Measurements from ENCODE around the gene PAM.

Gene PAM

DNA sequence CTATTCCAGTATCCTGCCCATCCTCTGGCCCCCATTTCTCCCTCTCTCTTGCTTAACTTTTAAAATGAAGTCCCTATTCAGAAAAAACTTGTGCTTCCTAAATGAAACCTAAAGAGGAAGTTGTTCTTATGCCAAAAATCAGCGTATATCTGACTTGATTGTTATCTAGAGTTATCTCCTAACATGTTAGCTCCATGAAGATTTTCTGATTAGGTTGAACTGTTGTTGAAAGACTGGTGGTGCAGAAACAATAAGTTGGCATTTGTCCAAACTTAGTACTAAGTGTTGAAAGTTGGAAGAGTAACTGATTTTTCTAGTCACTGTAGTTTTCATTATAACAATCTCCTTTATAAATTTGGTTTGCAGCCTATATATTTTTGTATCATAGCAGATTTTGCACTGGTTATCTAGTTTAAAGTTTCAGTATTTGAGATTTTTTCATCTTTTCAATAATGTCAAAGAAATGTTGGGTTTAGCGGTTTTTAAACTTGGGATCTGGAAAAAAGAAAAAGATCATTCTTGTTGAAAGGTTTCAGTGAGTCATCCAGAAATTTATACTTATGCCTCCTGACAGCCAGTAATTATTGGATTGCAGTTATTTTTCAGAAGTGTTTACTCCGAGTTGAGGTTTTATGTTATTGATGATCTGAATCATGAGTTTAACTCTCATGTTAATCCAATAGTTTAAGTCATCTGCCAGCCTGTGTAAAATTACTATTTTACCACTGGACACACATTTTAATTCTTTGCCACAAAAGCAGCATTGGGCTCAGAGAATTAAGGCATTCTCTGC lies 60.6 kb downstream of the PAM start:
- DNase-seq, result no peak

DNA sequence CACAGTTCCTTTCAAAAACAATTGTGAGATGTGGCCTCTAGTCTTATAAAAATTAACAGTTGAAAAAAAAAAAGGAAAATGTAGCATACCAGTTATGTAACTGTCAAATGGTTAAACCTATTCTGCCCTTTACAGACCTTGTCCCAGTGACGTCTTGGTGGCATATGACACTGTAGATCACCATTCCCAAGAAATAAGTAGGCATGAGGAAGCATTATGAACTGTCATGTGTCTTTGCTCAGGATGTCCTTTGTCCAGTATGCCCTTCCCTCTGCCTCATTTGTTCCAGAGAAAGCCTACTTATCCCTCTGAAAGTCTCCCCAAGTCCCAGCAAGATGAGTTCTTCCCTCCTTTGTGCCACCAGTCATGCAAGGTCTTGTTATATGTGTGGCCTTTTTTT lies 63.2 kb downstream of the PAM start:
- no peak for DNase-seq

DNA sequence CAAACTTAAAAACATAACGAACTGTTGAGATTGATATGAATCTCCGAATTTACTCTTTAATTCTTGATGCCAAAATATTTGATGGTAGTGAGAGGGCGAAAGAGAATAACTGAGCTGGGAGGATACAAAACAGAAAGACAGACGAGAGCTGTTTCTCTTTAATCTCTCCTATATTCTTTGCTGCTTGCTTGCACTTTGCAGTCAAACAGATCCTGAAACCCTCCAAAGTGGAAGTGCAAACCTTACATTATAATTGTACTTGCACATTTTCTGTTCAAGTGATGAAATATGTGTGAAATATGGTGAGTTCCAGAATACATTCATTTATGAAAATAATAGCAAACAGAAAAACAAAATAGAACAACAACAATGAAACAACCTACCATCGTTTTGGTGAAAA lies 63.8 kb downstream of the PAM start:
- DNase-seq, result no peak

DNA sequence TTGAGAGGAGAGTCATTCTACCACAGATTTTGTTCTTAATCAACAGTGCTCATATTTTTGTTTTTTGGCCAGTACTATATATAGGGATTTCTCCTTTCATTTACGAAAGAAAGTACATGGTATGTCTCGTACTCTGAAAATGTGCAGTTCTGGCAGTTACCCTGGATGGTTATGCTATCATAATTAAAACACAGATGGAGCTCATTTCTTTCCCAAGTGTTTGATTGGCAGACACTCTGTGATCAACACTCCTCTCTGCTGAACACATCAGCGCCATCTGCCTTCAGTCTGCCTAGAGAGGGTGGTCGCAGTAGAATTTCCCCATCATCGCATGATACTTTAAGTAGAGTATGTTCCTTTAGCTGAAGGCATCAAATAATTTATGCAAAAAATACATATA lies 64.5 kb downstream of the PAM start:
- no peak for DNase-seq

DNA sequence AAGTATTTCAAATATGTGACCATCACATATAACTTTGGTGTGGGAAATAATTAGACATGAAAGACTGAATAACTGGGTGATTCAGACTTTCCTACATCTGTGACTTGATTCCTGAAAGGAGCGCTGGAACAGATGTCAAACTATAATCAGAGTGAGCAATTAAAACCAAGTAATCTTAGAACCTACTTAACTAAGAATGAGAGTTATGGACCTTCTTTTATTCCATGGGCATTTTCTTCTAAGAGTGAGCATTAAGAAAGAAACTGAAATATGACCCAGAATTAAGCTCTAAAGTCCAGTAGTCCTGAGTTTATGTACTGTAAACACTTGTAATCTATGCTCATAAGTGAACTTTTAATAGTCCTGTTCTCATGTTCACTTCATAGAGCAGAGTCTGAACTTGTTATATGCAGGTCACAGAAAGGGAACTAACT lies 68.4 kb downstream of the PAM start:
- DNase-seq, result no peak

DNA sequence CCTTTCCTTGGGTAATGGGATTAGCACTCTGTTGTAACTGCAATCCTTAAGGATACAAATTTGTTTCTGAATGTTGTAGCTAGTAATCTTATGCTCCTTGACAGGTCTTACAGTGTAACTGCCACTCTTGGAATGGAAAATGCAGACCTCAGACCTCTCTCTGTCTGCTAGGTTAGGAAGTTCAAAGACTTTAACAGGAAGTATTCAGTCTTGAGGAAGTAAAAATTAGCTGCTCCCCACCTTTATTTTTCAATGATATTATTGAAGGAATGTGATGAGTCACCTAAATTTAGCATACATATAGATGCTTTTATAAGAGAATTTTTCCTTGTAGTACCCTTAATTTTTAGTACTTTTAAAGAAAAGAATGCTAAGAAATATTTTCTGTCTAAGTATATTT lies 71.5 kb downstream of the PAM start:
- DNase-seq, result no peak

DNA sequence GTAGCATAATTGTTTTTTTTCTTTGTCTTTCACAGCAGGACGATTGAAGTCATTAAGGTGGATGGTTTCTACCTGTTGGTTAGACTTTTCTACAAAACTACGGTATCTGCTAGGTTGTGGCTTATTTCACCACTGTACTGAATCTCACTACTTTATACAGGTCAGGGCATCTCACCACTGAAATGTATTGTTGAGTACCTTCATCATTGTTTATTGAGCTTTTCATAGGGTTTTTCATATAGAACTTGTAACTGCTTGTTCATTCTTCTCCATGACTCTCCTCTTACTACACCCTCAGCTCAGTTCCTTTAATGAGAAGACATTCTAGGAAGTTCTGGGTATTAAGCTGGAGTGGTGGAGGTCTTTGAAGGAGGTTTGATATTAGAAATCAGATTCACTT lies 75.1 kb downstream of the PAM start:
- DNase-seq, result no peak

DNA sequence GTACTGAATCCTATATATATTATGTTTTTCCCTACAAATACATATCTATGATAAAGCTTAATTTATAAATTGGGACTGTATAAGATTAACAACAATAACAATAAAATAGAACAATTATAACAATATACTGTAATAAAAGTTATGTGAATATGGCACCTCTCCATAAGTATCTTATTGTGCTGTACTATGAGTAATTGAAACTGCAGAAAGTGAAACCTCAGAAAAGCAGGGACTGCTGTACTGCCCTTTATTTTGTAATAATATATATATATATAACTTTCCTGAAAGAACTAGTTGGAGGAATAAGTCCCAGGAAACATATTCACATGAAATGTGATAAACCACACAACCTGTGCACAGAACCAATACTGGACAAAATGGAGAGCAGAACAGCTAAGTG lies 77.3 kb downstream of the PAM start:
- DNase-seq, result no peak

DNA sequence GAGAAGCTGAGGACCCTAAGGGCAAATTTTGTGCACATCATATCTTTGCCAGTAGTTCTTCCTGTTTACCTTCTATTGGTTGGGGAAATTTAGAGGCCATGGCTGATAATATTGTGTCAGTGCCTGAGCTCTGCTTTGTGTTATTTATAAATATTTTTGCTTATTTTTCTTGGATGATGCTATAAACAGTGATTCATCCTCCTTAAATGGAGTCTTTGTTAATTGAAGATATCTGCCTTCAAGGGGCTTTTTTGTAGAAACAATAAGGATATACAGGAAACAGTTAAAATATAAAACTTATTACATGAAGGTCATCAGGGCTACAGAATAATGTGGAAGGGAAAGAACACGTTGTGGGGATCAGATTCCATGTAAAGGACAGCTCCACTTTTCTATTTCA lies 78.0 kb downstream of the PAM start:
- no peak for DNase-seq

DNA sequence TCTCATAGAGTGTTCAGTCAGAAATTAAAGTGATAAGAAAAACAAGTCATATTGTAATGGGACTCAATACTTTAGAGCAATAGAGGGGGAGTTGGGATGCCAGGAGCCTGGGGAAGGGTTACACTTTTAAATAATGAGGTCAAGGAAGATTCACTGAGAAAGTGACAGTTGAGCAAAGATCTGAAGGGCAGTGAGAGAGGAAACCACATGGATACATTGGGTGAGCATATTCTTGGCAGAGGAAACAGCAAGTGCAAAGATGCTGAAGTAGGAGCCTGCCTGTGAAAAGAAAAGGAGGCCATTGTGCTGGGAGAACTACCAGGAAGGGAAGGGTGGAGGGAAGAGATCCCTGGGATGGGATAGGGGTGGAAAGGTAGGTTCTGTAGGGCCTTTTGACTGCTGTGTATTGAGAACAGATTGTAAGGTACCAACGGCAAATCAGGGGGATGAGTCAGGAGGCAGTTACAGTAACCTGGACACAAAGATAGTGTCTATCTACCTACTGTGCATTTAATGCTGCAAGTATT lies 79.4 kb downstream of the PAM start:
- no peak for DNase-seq

DNA sequence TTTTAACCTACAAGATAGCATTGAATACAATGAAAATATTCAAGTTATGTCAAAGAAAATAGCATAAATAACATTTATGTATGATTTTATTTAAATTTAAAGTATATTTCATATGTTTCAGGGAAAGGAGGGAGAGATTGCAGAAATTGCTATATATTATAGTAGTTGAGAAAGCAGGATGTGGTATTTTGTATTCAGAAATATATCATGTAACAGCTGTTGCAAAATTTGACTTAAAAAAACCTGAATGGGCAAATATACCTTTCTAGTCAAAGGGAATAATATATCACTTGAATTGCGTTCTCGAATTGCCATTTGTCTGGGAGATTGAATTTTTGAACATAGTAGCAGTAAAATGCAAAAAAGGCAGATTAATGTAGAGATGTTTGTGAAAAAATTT lies 80.6 kb downstream of the PAM start:
- no peak for DNase-seq

DNA sequence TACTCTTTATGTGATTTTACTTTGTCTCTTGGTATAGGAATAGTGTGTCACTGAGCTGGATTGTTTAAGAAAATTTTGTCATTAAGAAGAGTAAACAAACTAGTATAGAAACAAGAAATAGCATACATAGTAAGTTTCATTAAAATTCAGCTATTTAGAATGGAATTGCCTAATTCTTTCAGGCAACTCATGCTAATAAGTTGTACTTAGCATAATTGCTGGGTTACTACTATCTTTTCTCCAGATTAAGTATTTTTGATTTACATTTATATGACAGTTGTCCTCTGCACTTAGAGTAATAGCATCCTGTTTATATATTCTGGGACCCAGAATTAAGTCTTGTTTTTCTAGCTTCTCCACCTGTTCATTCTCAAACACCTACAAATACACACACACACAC lies 85.9 kb downstream of the PAM start:
- no peak for DNase-seq

DNA sequence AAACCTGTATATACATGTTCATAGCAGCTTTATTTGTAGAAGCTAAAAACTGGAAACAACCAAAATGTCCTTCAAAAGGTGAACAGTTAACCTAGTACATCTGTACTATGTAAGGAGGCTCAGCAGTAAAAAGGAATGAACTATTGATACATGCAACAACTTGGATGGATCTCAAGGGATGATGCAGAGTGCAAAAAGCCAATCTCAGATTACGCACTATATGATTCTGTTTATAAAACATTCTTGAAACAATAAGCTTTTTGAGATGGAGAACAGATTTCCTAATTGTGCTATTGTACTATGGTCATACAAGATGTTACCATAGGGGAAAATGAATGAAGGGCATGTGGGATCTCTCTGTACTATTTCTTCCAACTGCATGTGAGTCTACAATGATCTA lies 88.9 kb downstream of the PAM start:
- DNase-seq, result no peak

DNA sequence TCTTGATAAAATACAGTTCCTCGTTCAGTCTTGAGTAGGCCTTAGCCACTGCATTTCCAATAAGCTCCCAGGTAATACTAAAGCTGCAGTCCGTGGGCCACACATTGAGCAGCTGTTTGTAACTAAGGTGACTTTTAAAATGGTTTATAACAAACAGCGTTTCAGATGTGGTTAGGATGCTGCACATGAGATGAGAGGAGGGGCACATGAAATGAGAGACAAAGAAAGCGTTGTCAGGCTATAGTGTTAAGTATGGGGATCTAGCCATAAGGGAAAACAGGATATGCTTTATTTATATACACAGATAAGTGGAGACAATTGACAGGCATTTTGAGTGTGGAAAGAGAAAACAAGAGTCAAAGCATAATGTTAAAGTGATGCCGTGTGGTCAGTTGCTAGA lies 89.9 kb downstream of the PAM start:
- no peak for DNase-seq

DNA sequence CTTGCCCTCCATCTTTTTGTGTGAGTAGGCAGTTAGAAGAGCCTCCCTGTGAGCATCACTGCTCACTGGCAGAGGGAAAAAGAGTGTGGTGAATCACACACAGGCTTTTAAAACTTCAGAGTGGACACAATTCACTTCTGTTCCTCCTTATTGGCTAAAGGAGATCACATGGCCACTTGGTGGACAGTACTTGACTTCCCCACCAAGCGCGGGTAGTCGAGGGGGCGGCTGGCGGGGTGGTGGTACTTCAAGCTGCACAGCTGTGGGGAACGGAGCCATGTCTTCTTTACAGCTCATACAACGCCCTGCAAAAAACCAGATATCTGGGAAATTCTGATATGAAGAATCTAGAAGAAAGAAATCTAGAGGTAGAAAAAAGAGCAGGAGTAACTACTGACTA lies 95.4 kb downstream of the PAM start:
- DNase-seq, result no peak

DNA sequence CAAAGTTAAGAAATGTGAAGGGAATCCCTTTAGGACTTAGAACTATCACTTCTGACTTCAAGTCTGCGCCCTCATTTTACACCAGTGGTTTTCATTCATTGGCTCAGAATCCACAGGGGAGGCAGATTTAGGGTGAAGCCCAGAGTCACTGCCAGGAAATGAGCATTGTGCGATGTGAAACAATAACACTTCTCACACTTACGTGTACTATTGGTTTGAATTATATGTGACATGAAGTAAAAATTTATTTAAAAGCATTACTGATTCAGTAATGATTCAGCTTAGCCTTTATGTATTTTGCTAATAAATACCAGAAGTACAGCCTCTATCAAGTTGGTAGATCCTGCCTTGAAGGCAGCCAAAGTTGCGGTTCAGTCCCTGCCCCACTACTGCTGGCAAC lies 98.6 kb downstream of the PAM start:
- no peak for DNase-seq

DNA sequence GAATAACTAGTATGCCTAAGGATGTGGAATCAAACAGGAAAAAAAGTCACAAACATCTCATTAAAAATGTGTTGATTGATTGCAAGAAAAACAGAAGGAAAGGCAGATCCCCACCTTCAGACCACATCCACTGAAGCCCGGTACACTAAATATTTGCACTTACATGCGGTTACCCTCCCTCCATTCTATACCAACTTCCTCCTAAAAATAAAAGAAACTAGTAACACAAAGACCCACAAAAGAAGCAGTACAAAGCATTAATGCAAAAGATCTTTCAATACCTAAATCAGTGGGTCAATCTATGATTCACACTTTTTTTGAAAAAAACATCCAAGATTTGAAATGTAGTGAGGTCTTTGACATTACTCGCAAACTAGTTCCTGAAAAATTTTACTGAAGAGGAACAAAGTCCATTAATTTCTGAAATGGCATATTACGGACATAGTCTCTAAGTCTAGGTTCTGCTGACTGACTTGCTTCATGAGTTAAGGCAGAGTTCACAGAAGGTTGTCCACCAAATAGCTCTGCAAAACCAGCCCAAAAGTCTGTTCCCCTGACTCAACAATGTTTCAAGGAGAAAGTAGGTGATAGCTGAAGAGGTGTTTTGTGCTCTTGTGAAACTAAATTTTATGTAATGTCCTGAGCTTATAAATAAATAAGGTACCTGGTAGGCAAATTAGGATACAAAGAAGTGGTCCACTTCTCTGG lies 100.7 kb downstream of the PAM start:
- no peak for DNase-seq

DNA sequence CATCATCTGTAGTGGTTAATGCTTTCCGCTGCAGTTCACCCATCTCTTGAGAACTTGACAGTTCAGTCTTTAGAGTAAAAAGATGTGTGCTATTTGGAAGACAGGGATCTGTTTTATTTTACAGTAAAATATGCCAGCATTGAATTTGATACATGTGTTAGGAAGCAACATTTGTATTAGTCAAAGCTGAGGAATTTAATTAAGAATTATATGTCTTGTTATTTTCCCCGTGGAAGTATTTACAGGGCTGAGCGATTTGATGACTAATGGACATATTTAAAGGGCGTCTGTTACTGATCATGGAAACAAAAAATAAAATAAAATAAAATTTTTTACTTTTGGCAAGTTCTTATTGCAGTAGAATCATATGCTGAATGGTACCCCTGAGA lies 101.3 kb downstream of the PAM start:
- DNase-seq, result no peak

DNA sequence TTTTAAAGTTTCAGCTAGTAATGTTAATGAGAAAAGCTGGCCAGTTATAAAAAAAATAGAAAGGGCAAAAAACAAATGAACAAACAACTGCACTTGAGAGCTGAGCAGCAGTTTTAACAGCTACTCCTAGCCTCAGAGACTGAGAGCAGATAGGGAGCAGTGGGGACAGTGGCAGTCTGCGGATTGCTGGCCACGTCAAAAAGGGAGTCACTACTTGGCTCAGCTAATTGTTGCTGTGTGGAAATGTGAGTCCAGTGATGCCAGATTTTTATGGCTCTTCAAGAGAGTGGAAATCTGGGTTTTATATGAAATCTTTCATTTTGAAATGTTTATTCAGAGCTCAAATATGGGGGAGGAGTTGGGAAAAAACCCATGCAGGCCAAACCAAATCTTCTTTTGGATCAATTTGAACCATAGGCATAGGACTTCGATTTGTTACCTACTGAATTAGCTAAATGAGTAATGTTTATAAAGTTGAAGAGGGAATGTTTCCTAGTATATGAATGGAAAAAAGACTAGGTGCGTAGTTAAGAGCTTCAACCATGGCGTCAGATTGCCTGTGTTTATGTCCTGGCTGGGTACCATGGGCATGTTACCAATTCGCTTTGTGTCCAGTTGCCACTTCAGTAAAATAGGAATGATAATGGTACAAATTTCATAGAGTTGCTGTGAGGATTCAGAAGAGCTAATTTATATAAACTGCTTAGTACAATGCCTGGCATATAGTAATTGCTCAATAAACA lies 102.1 kb downstream of the PAM start:
- no peak for DNase-seq

DNA sequence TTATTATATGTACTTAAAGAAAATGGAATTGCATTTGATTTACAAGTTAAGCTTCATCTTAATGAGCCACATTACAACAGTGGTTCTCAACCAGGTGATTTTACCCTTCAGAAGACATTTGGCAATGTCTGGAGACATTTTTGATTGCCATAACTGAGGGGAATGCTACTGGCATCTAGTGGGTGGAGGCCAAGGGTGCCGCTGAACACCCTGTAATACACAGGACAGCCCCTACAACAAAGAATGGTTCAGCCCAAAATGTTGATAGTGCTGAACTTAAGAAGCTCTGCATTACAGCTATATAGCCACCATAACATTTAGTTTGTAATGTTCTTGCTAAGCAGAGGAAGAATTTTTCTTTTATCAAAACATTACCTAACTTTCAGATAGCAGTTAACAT lies 103.1 kb downstream of the PAM start:
- DNase-seq, result no peak

DNA sequence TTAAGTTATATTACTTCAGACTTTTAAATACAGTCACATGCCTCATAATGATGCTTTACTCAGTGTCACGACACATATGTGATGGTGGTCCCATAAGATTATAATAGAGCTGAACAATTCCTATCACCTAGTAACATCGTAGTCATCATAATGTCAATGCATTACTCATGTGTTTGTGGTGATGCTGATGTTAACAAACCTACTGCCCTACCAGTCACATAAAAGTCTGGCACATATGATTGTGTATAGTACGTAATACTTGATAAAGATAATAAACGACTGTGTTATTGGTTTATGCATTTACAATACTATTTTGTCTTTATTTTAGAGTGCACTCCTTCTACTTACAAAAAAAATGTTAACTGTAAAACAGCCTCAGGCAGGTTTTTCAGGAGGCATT lies 103.7 kb downstream of the PAM start:
- no peak for DNase-seq

DNA sequence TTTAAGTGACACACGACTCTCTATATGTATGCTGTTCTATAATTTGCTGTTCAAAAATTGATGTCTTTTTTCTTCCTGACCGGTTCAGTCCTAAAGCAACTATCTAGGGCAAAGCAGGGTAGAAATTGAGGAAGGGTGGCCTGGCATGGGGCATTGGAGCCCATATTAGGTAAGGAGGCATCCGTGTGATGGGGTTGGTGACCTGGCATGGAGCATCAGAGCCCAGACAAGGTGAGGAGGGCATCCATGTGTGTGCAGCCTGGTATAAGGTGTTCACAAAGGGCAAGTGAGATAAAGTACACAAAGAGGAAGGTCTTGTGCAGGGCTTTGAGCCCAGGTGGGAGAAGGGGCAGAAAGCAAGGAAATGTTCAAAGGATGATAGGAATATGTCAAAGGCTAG lies 104.9 kb downstream of the PAM start:
- DNase-seq, result no peak

DNA sequence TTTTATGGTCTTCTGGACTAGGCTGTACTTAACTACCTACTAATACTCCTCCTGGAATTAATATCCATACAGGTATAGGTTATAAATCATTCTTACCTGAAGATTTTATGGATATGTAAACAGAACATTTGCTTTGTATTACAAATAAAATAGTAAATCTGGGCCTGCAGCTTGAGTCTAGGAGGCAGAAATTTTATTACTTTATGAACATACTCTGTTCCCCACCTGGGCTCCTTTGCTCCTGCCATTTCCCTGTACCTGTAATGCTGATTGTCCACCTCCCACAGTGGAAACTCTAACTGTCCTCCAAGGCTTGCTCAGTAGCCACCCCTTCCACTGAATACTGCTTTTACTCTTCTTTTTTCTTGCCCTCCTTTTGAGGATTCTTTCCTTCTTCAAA lies 108.0 kb downstream of the PAM start:
- DNase-seq, result no peak

Measured in NCI-H2081 treated with DMSO at 0.1 percent for 48 hours (cell line).